GM18858 (cell line): Measurements from ENCODE around the gene CYBA.
"Not testable (repeated sequence)": the region's sequence is repeated elsewhere in the genome, so short reads cannot be mapped to it uniquely, and the experiment has no call there.

Source experiments
- ATAC-seq: cut with Tn5 transposase; IDR thresholded peaks from one replicate; pipeline ENCODE4 v1.9.1; 2021; ENCODE audit not compliant: unreplicated experiment

The CYBA gene

DNA sequence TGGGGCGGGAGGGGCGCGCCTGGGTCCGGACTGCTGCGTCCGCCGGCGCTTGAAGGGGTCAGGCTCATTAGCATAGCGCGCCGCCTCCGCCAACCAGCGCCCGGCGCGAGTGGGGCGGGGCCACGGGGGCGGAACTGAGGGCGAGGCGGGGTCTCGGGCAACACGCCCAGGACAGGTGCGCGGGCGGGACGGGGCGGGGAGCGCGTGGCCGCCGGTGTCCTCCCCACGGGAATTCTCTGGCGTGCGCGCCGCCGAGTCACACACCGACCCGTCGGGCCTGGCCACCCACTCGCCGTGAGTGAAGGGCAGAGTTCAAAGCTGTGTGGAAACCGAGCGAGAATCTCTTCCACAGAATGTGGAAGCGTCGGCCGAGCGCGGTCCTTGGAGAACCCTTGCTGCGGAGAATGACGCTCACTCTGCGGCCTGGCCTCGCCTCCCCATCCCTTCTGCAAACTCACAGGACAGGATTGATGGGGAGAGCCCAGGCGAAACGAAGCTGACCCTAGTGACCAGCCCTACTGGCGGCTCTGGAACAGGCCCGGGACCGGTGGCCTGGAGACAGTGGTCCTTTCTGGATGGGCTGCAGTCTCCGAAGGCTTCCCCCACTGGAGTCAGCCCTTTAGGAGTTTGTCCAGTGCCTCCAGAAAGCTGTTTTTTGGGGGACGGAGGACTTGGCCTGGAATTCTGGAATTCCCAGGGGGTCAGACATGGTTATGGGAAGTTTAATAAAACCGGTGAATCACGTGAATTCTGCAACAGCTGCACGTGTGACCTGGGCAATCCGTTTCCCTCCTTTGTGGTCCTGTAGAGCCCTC is 35.8 kb upstream of the CYBA start, which contains the start of gene SNAI3:
SNAI3 (minus strand) TSS at position 69 of the 815 bp plus-strand sequence. CDS start 101 bp downstream, outside the sequence.
- peak; percentile 38 for ATAC-seq

DNA sequence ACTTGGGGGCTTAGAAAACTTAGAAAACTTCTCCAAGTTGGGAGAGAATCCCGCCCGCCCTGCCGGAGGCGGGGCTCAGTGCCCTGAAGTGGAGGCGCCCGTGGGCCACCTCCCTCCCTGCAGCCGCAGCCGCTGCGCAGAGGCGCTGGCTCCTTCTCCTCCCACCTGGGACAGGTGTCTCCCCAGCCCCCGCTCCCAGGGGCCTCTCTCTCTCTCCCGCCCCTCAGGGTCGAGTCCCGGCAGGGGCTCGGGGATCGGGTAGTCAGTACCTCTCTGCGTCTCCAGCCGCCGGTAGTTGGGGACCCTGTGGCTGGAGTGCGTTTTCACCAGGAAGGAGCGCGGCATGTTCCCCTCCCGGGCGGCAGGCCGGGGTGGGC is 35.2 kb upstream of the CYBA start:
- peak; percentile 4 for ATAC-seq

DNA sequence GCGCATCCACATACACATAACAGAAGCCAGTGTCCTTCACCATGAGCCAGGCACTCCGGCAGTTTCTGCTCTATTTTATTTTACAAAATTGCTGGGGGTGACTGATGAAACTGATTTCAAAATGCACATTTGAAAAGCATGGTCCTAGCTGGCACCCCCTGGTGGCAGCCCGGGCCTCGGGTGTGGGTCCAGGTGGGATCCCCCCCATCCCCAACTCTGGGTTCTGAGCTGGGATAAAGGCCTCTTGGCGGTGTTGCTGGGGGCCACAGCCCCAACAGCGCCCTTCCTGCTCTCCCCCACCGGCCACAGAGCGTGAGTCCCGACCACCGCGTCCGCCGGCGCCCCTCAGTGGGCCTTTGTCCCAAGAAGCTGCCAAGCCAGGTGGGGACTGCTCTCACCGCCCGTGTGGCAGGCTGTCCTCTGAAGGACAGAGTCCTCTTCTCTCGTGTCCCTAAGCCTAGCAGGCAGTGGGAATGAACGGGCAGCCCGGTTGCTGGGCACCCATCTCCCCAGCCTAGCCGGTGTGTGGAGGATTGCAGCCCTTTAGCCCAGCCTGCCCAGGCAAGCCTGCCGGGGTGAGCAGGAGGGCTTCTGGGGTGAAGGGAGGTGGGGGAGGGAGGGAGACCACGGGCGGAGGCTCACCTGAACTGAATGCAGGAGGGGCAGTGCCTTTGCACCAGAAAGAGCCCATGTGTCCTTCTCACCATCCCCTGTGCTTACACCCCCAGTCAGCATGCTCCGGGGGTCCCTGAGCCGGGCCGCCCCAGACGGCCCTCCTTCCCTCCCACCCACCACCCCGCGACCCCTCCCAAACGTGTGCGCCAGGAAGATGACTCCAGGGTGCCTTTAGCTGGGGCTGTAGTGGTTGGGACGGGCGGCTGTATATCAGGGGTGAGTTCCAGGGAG is 34.6 kb upstream of the CYBA start:
- ATAC-seq, result no peak

DNA sequence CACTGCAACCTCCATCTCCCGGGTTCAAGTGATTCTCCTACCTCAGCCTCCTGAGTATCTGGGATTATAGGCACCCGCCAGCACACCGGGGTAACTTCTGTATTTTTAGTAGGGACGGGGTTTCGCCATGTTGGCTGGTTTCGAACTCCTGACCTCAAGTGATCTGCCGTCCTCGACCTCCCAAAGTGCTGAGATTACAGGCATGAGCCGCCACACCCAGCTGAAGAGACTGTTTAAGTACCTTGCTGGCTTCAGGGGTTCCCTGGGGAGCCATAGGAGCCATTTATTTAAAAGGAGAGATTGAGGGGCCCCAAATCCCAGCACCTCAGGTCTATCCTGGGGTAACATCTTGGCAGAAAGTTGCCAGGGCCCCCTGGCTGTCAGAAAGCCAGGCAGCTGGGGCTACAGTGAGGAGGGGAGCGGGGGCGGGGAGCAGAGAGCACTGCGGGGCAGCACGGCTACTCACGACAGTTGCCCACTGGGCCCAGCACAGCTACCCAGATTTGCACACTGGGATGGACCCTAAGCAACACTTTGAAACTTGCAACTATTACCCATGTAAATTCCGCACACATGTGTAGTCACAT is 33.8 kb upstream of the CYBA start:
- no peak for ATAC-seq

DNA sequence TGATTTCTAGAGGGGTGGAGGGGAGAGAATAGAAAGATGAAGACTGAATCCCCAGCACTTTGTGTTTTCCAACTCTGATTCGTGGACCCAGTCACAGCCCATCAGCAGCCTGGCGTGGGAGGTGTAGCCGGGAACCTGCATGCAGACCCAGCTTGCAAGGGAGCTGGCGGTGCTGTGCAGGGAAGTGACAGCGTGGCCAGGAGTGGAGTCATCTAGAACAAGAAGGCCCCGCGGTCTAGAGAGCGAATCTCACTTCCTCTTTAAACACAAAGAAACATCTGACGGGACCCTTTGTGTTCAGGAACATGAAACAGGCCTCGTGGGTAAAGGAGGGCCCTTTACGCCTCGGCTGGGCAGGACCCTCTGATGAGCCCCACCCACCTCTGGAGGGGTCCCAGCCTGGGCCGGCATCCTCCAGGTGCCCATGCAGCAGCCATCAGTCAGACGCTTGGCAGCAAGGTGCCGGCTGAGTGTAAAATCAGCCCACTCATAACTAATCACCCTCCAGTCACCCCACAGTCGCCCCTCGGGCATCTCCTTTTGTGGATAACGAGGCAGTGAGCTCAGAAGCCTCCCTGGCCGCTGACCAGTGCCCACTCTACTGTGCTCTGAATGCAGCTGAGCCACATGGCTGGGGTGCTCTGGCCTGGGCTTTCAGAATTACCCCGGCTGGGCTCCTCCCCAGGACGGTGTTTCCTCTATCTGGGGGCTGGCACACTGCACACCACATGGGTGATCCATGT is 31.0 kb upstream of the CYBA start:
- peak; percentile 66 for ATAC-seq

DNA sequence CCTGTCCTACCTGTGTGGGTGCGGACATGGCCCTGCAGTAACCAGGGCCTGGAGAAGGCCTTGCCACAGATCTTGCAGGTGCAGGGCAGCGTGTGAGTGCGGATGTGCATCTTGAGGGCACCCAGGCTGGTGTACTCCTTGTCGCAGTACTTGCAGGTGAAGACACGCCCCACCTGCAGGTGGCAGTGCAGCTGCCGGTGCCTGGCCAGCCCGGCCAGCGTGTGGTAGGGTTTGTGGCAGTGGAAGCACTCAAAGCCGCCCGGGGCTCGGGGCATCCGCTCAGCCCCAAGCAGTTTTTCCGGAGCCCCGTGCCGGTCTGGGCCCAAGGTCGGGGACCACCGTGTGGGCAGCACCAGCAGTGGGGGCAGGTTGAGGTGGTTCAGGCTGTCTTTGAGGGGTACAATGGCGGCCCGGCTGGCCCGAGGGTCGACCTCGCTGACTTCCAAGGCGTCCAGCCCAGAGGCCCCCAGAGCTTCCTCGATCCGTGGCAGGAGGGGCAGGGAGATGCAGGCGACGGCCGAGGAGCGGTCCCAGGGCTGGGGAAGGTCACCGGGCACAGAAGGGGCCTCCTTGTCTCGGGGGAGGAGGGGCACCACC is 30.3 kb upstream of the CYBA start:
- ATAC-seq, result no peak

DNA sequence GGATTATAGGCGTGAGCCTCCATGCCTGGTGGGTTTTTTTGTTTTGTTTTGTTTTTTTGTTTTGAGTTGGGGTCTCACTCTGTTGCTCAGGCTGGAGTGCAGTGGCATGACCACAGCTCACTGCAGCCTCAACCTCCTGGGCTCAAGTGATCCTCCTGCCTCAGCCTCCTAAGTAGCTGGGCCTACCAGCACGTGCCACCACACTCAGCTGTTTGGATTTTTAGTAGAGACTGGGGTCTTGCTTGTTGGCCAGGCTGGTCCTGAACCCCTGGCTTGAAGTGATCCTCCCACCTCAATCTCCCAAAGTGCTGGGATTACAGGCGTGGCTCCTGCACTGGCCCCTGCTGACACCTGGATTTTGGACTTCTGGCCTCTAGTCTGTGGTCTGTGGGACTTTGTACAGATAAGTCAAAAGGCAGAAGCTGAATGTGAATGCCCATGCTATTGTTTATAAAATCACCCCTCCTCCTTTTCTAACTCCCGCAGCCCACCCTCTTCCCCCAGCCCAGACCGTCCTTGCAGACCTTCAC is 29.8 kb upstream of the CYBA start:
- ATAC-seq, result no peak

DNA sequence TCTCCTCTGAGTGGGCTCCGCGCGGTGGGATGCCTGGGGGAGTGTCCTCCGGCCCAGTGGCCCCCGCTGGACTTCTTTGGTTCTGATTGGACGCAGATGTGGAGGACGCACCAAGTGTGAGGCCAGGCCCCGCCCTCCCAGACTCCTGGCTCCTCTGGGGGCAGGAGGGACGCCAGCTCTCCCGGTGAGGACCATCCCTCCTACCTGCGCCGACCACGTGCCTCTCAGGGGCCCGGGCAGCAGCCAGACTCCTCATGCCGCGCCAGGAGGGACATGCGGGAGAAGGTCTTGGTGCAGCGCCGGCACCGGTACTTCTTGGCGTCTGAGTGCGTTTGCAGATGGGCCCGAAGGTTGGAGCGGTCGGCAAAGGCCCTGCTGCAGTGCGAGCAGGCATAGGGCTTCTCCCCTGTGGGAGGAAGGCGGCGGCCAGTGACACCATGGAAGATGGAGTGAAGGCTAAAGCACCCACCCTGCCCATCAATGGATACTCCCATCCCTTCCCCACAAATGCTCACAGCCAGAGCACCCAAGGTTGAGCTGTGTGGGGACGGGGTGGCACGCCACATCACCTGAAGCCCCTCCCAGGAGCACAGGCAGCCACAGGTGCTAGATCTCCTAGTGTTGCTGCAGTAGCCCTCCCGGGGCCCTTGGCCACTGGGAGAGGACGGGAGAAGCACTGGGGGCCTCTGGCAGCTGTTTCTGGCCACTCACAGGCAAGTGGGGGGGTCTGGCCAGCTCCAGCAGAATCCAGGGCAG is 27.5 kb upstream of the CYBA start:
- ATAC-seq, result no peak

DNA sequence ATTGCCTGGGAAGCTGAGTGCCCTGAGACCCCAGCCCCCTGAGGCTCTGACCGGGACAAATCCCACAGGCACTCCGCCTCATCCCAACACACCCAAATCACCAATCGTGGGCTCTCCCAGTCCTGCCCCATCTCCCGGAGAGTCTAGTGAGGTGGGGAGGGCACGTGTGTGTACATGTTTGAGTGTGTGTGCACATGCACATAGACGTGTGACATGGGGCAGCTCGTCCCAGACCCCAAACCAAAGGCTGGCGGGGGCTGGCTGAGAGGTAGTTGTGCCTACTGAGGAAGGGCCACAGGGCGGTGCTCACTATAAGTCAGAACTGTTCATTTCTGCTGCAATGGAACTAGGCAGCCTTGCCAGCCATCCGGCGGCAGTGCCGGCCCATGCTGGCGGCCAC is 26.9 kb upstream of the CYBA start:
- ATAC-seq, result no peak

DNA sequence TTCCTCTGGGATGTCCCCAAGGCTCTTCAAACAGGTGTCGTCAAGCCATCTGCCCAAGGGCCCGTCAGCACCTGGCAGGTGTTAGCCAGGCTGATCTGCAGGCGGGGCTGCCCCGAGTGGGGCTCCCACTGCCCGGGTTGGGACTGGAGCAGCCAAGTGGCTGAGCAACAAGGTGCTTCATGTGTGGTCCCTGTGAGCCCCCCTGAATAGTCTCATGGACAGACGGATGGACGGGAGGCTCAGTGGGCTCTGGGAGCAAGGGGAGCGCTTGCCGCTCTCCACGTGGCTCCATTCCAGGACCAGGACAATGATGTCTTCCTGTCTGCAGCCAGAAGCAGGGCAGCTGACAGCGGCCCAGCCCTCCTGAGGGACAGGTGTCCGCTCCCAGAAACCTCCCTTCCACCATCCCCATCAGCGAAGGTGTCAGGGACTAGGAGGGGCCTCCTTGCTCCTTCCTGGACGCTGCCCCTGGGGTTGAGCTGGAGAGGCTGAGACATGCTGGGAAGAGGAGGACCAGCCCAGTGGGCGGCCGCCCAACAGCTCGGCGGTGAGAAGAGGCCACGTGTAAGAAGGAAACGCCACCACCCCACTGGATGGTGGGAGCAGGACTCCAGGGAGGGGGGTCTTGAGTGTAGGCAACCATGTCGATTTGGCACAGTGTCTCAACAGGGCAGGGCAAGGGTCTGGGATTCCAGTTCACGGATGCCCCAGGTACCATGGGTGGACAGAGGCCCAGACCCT is 25.8 kb upstream of the CYBA start:
- ATAC-seq, result no peak

DNA sequence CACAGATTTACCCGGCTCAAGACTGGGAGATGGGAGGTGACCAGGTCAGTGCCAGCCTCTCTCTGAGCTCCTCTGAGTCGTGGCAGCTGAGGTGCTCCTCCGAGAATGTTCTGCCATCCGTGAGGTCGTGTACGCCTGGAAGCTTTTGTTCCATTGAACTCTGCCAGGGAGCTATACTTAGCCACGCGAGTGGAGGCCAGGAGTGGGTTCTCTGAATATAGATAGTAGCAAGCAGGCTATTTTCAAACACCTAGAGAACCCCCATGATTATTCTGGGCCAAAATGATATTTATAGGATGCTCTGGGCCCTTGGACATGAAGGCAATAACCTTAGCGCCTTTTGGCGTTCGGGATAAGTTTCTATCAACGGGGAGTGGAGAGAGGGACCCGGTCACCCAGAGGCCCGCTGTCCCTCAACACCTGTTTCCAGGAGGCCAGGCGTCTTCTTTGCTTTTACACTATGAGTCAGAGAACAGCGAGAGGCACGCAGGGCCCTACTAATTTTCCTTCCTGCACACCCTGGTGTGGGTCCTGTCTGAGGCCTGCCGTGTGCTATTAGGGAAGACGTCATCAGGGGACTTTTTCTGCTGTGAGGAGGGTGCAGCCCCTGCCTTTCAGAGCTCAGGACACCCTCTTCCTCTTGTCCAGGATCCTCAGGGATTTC is 23.0 kb upstream of the CYBA start:
- ATAC-seq, result no peak

DNA sequence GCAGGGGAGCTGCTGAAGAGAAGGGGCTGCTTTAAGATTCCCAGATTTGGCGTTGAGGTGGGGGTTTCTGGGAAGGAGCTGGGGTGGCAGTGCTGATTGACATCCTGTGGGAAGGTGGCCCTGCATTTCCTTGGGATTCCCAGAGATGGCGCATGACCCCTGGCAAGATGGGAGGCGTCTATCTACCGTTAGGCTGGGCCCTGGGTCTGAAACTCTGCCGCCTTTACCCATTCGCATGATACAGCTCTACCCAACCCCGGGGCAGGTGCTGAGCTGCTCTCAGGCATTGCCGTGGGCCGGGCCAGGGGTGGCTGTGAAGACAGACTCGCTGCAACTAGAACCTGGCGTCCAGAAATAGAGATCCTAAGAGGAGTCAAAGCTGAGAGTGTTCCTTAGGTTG is 21.9 kb upstream of the CYBA start:
- no peak for ATAC-seq

DNA sequence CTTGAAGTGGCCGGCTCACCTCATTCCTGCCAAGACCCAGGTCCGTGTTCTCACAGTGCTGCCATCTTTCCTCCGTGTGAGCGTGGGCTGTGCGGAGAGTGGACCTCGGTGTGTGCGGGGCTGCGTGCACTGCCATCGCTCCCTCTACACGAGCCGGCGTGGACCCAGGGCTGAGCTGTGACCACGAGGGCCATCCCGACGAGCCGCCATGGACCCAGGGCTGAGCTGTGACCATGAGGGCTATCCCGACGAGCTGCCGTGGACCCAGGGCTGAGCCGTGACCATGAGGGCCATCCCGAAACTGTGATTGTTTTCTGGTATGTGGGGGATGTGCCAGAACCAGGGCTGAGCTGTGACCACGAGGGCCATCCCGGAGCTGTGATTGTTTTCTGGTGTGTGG is 21.0 kb upstream of the CYBA start:
- no peak for ATAC-seq

DNA sequence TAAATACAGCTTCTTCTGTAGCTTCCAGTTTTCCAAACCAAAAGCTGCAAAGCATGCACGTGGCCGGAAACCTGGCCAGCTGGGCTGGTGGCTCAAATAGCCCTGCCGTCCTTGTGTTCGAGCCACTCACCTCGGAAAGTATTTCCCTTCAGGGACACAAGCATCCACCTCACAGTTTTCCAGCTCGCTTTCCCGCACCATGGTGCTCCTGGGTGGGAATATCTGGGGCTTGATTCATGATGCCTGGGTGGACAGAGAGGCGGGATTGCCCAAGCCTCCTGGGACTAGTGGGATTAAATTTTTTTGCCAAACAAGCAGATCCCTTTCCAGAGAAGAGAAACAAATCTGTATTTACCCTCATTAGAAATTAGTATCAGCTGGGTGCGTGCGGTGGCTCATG is 19.1 kb upstream of the CYBA start:
- ATAC-seq, result no peak

DNA sequence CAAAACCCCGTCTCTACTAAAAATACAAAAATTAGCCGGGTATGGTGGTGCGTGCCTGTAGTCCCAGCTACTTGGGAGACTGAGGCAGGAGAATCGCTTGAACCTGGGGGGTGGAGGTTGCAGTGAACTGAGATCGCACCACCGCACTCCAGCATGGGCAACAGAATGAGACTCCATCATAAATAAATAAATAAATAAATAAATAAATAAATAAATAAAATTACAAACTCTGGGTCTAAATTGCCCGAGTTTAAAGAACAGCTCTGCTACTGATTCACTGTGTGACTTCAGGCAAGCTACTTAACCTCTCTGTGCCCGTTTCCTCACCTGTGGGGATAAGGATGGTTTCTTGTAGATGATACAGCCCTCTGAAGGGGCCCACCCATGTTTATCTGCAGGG is 18.6 kb upstream of the CYBA start:
- ATAC-seq, result not testable (repeated sequence)

DNA sequence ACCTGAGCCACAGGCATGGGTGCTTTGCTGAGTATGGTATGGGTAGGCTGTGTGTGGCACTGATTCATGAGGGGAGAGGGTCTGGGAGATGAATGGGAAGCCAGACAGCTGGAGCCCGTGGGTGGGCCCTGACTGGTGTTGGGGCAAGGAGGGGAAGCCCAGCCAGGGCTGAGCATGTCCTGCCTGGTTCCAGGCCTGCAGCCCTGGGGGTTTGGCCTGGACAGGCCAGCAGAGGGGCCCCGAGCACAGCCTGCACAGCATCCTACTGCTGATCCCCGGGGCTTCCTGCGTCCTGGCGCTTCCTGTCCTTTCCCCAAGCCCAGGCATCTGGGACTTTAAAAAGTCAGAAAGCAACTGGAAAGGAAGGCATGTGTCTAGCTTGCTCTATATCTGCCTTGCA is 16.6 kb upstream of the CYBA start:
- no peak for ATAC-seq

DNA sequence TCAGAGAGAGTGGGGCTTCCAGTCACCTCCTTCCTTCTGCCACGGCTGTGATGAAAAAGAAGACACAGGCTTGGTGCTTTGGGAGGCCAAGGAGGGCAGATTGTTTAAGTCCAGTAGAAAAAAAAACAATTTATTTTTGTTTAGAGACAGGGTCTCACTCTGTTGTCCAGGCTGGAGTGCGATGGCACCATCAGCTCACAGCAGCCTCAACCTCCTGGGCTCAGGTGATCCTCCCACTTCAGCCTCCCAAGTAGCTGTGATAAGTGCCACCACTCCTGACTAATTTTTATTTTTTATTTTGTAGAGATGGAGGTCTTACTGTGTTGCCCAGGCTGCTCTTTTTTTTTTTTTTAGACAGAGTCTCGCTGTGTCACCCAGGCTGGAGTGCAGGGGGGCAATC is 14.7 kb upstream of the CYBA start:
- ATAC-seq, result no peak

DNA sequence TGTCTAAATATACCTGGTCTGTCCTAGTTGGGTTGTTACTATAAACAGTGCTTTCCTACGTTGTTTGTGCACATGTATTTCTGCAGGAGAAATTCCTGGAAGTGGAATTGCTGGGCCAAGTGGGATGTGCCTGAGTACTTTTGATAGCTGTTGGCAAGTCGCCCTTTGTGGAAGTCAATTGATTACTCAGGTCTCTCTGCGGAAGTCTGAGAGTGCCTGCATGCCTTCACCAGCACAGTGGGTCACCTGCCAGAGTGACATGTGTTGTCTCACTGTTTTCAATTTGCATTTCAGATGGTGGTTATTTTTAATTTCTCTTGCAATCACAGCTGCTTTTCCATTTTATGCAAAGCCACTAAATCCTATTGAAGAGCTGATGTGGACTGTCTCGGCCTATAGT is 14.3 kb upstream of the CYBA start:
- ATAC-seq, result no peak
